Nephron (organoid): Measurements from ENCODE around the gene DRC1.

ENCODE experiments used
- H3K27ac Mint-ChIP-seq, 3 experiments: 2 replicates each; pipeline ENCODE4 v1.8.0; 2020; ENCODE audit warnings: mixed read lengths in 3 of 3, mild to moderate bottlenecking in 2 of 3, moderate library complexity in 1 of 3
- H3K27me3 Mint-ChIP-seq: 2 replicates; pipeline ENCODE4 v1.8.0; 2021; ENCODE audit warnings: low read depth, mild to moderate bottlenecking, moderate library complexity, mixed read lengths
- H3K36me3 Mint-ChIP-seq: 2 replicates; pipeline ENCODE4 v1.8.0; 2020; ENCODE audit warnings: low read depth, mixed read lengths
- H3K4me1 Mint-ChIP-seq: 2 replicates; pipeline ENCODE4 v1.8.0; 2020; ENCODE audit warnings: mixed read lengths
- H3K4me3 Mint-ChIP-seq, 3 experiments: 2 replicates each; pipeline ENCODE4 v1.8.0; 2020; ENCODE audit warnings: mild to moderate bottlenecking in 3 of 3, mixed read lengths in 3 of 3, moderate library complexity in 2 of 3
- H3K9me3 Mint-ChIP-seq: 2 replicates; pipeline ENCODE4 v1.8.0; 2020; ENCODE audit warnings: mixed read lengths
- CTCF ChIP-seq, 3 experiments: fragments of 200-600 bp; sonication (generic); IDR thresholded peaks; one replicate each; pipeline ENCODE4 v1.5.0; 2021; ENCODE audit warnings: antibody characterized with exemption in 3 of 3; ENCODE audit not compliant: unreplicated experiment in 3 of 3

Gene DRC1

GRCh38 chr2:26451700-26452099 is 50.0 kb downstream of the DRC1 start:
- Mint-ChIP-seq H3K4me1 (no peaks in the 10 kb centered on the region), H3K27ac (no peak overlapping the region), H3K27me3 (no peaks in the 10 kb centered on the region), H3K9me3 (no peaks in the 10 kb centered on the region), H3K4me3 (no peak overlapping the region), H3K36me3 (no peaks in the 10 kb centered on the region)
- no peak for TF ChIP-seq CTCF (IDR thresholded peaks at IDR 0.05; ENCODE audit: unreplicated experiment in 3 of 3)

GRCh38 chr2:26453421-26454329 is 52.0 kb downstream of the DRC1 start:
- Mint-ChIP-seq H3K4me1 (no peaks in the 10 kb centered on the region), H3K27ac (no peak overlapping the region), H3K9me3 (no peaks in the 10 kb centered on the region), H3K4me3 (no peak overlapping the region), H3K36me3 (no peaks in the 10 kb centered on the region), H3K27me3 (no peaks in the 10 kb centered on the region)
- no peak for TF ChIP-seq CTCF (IDR thresholded peaks at IDR 0.05; ENCODE audit: unreplicated experiment in 3 of 3)

- no peak overlapping the region for H3K27ac Mint-ChIP-seq
- H3K36me3 Mint-ChIP-seq = no peaks in the 10 kb centered on the region
- H3K27me3 Mint-ChIP-seq = no peaks in the 10 kb centered on the region
- no peak overlapping the region for H3K4me3 Mint-ChIP-seq
- H3K4me1 Mint-ChIP-seq = no peaks in the 10 kb centered on the region
- TF ChIP-seq CTCF (IDR thresholded peaks at IDR 0.05; ENCODE audit: unreplicated experiment in 3 of 3) = no peak
- no peaks in the 10 kb centered on the region for H3K9me3 Mint-ChIP-seq
Observed at GRCh38 chr2:26454561-26455001, 52.9 kb downstream of the DRC1 start.

- H3K27me3 Mint-ChIP-seq = peaks cover under 1% of the 10 kb centered on the region
- no peak for TF ChIP-seq CTCF (IDR thresholded peaks at IDR 0.05; ENCODE audit: unreplicated experiment in 3 of 3)
- no peaks in the 10 kb centered on the region for H3K4me1 Mint-ChIP-seq
- H3K27ac Mint-ChIP-seq = no peak overlapping the region
- H3K9me3 Mint-ChIP-seq = no peaks in the 10 kb centered on the region
- no peaks in the 10 kb centered on the region for H3K36me3 Mint-ChIP-seq
- no peak overlapping the region for H3K4me3 Mint-ChIP-seq
Observed at GRCh38 chr2:26455037-26455669, 53.4 kb downstream of the DRC1 start.

- peaks cover 5% of the 10 kb centered on the region for H3K27me3 Mint-ChIP-seq
- no peak overlapping the region for H3K27ac Mint-ChIP-seq
- no peaks in the 10 kb centered on the region for H3K4me1 Mint-ChIP-seq
- H3K36me3 Mint-ChIP-seq = no peaks in the 10 kb centered on the region
- no peaks in the 10 kb centered on the region for H3K9me3 Mint-ChIP-seq
- no peak for TF ChIP-seq CTCF (IDR thresholded peaks at IDR 0.05; ENCODE audit: unreplicated experiment in 3 of 3)
- no peak overlapping the region for H3K4me3 Mint-ChIP-seq
Observed at GRCh38 chr2:26455670-26456439, 54.1 kb downstream of the DRC1 start.
